IPS-20b (cell line): ENCODE measurements around the gene ALAD.

ENCODE experiments used
- H3K27ac ChIP-seq: one replicate; pipeline ENCODE4 v1.5.1; 2013; ENCODE audit warnings: low read length
- H3K27me3 ChIP-seq: 2 replicates; pipeline ENCODE4 v1.6.1; 2013; ENCODE audit warnings: mild to moderate bottlenecking, low read length, inconsistent platforms; ENCODE audit not compliant: insufficient read depth
- H3K36me3 ChIP-seq: 2 replicates; pipeline ENCODE4 v1.6.1; 2013; ENCODE audit warnings: low read depth, mild to moderate bottlenecking, inconsistent platforms, low read length, moderate library complexity; ENCODE audit not compliant: insufficient read depth
- H3K4me1 ChIP-seq: 2 replicates; pipeline ENCODE4 v1.6.1; 2013; ENCODE audit warnings: mild to moderate bottlenecking, control low read depth, inconsistent platforms, low read length, moderate library complexity; ENCODE audit not compliant: insufficient read depth
- H3K4me3 ChIP-seq: 2 replicates; pipeline ENCODE4 v1.5.1; 2013; ENCODE audit warnings: mild to moderate bottlenecking, low read length, inconsistent platforms
- H3K9ac ChIP-seq: 2 replicates; pipeline ENCODE4 v1.6.1; 2013; ENCODE audit warnings: low read depth, mild to moderate bottlenecking, inconsistent platforms, low read length, moderate library complexity
- H3K9me3 ChIP-seq: 2 replicates; pipeline ENCODE4 v1.6.1; 2013; ENCODE audit warnings: mild to moderate bottlenecking, low read depth, low read length, inconsistent platforms; ENCODE audit not compliant: insufficient read depth

Gene ALAD

DNA sequence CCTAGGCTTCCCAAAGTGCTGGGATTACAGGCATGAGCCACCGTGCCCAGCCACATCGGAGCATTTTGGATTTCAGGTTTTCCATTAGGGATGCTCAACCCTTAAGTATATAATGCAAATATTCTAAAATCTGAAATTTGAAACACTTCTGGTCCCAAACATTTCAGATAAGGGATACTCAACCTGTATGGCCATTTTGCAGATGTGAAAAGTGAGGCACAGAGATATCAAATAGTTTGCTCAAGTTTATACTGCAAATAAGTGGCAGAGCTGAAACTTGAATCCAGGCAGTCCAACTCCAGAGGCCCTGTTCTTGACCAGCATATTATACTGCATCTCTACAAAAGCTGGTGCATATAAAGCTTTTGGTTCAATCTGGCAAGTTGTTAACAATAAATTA, 63.4 kb downstream of the ALAD start:
- Histone ChIP-seq H3K9me3 (no peaks in the 10 kb centered on the region), H3K36me3 (no peaks in the 10 kb centered on the region), H3K27ac (no peak overlapping the region), H3K4me1 (no peaks in the 10 kb centered on the region), H3K9ac (no peak overlapping the region), H3K4me3 (no peak overlapping the region), H3K27me3 (peaks cover 26% of the 10 kb centered on the region)
